ENCODE results near the gene TCP11. TPM values are rescaled to one million over a fixed set of nuclear protein-coding genes. Genes with fewer than 3 reads are reported as not detected.

Gene TCP11
- total RNA-seq, 1 donor = 0.72 TPM

GRCh38 chr6:35088281-35089215, 52.6 kb downstream of the TCP11 start:
- Histone ChIP-seq H3K9me3 (ENCODE audit: low read depth, low read length) (no peaks in the 10 kb centered on the region), H3K4me2 (ENCODE audit: insufficient read depth, low read length) (no peak overlapping the region), H3K4me1 (ENCODE audit: insufficient read depth, low read length) (peaks cover 35% of the 10 kb centered on the region), H4K20me1 (ENCODE audit: insufficient read depth, low read length) (no peaks in the 10 kb centered on the region), H3K4me3 (ENCODE audit: insufficient read depth, low read length) (no peak overlapping the region), H3K36me3 (ENCODE audit: insufficient read depth, low read length) (peaks cover 10% of the 10 kb centered on the region), H2AFZ (ENCODE audit: low read length) (no peak overlapping the region), H3K27me3 (ENCODE audit: insufficient read depth, low read length) (no peaks in the 10 kb centered on the region), H3K79me2 (ENCODE audit: insufficient read depth, low read length) (no peaks in the 10 kb centered on the region), H3K27ac (ENCODE audit: low read depth, low read length) (no peak overlapping the region)
- TF ChIP-seq CTCF (IDR thresholded peaks at IDR 0.05; ENCODE audit: extremely low read depth, low read depth, low read length) = no peak
- DNase-seq (ENCODE audit: insufficient read length, low spot score, missing footprints) = peak; percentile 66

GRCh38 chr6:35087361-35088280, 53.5 kb downstream of the TCP11 start:
- DNase-seq (ENCODE audit: insufficient read length, low spot score, missing footprints) = peak; percentile 42
- no peaks in the 10 kb centered on the region for H3K27me3 ChIP-seq (ENCODE audit: insufficient read depth, low read length)
- H3K4me1 ChIP-seq (ENCODE audit: insufficient read depth, low read length) = peaks cover 27% of the 10 kb centered on the region
- peaks cover 14% of the 10 kb centered on the region for H3K36me3 ChIP-seq (ENCODE audit: insufficient read depth, low read length)
- no peak overlapping the region for H3K4me3 ChIP-seq (ENCODE audit: insufficient read depth, low read length)
- TF ChIP-seq CTCF (IDR thresholded peaks at IDR 0.05; ENCODE audit: extremely low read depth, low read depth, low read length) = no peak
- H3K9me3 ChIP-seq (ENCODE audit: low read depth, low read length) = no peaks in the 10 kb centered on the region
- H4K20me1 ChIP-seq (ENCODE audit: insufficient read depth, low read length) = no peaks in the 10 kb centered on the region
- no peak overlapping the region for H2AFZ ChIP-seq (ENCODE audit: low read length)
- no peaks in the 10 kb centered on the region for H3K79me2 ChIP-seq (ENCODE audit: insufficient read depth, low read length)
- no peak overlapping the region for H3K4me2 ChIP-seq (ENCODE audit: insufficient read depth, low read length)
- H3K27ac ChIP-seq (ENCODE audit: low read depth, low read length) = no peak overlapping the region

- no peak overlapping the region for H3K4me2 ChIP-seq (ENCODE audit: insufficient read depth, low read length)
- H3K9me3 ChIP-seq (ENCODE audit: low read depth, low read length) = no peaks in the 10 kb centered on the region
- H2AFZ ChIP-seq (ENCODE audit: low read length) = no peak overlapping the region
- H3K27ac ChIP-seq (ENCODE audit: low read depth, low read length) = no peak overlapping the region
- H3K27me3 ChIP-seq (ENCODE audit: insufficient read depth, low read length) = no peaks in the 10 kb centered on the region
- TF ChIP-seq CTCF (IDR thresholded peaks at IDR 0.05; ENCODE audit: extremely low read depth, low read depth, low read length) = no peak
- H3K79me2 ChIP-seq (ENCODE audit: insufficient read depth, low read length) = no peaks in the 10 kb centered on the region
- no peak overlapping the region for H3K4me3 ChIP-seq (ENCODE audit: insufficient read depth, low read length)
- H4K20me1 ChIP-seq (ENCODE audit: insufficient read depth, low read length) = no peaks in the 10 kb centered on the region
- peaks cover 14% of the 10 kb centered on the region for H3K36me3 ChIP-seq (ENCODE audit: insufficient read depth, low read length)
- DNase-seq (ENCODE audit: insufficient read length, low spot score, missing footprints) = peak; percentile 82
- peaks cover 19% of the 10 kb centered on the region for H3K4me1 ChIP-seq (ENCODE audit: insufficient read depth, low read length)
Observed at GRCh38 chr6:35086636-35087360, 54.3 kb downstream of the TCP11 start.

Data from osteoblast (primary cell).